HG03025 (cell line): ENCODE measurements around the gene KRT83.
A peak's percentile ranks its signal among the peaks of the same experiment; 100 is the strongest.
"Not testable (repeated sequence)": the region's sequence is repeated elsewhere in the genome, so short reads cannot be mapped to it uniquely, and the experiment has no call there.

Experiments
- ATAC-seq: cut with Tn5 transposase; IDR thresholded peaks from one replicate; pipeline ENCODE4 v1.9.1; 2021; ENCODE audit warnings: mild to moderate bottlenecking, moderate library complexity; ENCODE audit not compliant: unreplicated experiment, low FRiP score

Gene KRT83

GRCh38 chr12:52334185-52334584 is 13.0 kb upstream of the KRT83 start:
- no peak for ATAC-seq

- no peak for ATAC-seq
These were observed 12.1 kb upstream of the KRT83 start for GRCh38 chr12:52333321-52333720.

GRCh38 chr12:52332381-52332780 is 11.2 kb upstream of the KRT83 start:
- ATAC-seq: no peak

GRCh38 chr12:52331833-52332232 is 10.6 kb upstream of the KRT83 start:
- ATAC-seq: no peak

- no peak for ATAC-seq
These were observed 9.8 kb upstream of the KRT83 start for GRCh38 chr12:52331039-52331438.

GRCh38 chr12:52327830-52328500 is 6.8 kb upstream of the KRT83 start:
- ATAC-seq: no peak

- peak; percentile 71 for ATAC-seq
These were observed 6.0 kb upstream of the KRT83 start for GRCh38 chr12:52327052-52327829.

GRCh38 chr12:52324153-52324444 is 2.9 kb upstream of the KRT83 start:
- no peak for ATAC-seq

GRCh38 chr12:52323416-52324152 is 2.4 kb upstream of the KRT83 start:
- ATAC-seq: no peak

GRCh38 chr12:52323001-52323400 is 1.8 kb upstream of the KRT83 start:
- ATAC-seq: no peak

GRCh38 chr12:52322069-52322468 is 871 bp upstream of the KRT83 start:
- no peak for ATAC-seq

GRCh38 chr12:52321418-52321817 is 220 bp upstream of the KRT83 start:
- no peak for ATAC-seq

GRCh38 chr12:52319097-52319496 is 2.1 kb downstream of the KRT83 start:
- no peak for ATAC-seq

- no peak for ATAC-seq
These were observed 2.8 kb downstream of the KRT83 start for GRCh38 chr12:52318241-52318990.

- no peak for ATAC-seq
These were observed 3.6 kb downstream of the KRT83 start for GRCh38 chr12:52317468-52318052.

GRCh38 chr12:52316701-52317100 is 4.5 kb downstream of the KRT83 start:
- ATAC-seq: no peak

GRCh38 chr12:52316290-52316689 is 4.9 kb downstream of the KRT83 start:
- ATAC-seq: no peak

- not testable (repeated sequence) for ATAC-seq
These were observed 5.5 kb downstream of the KRT83 start for GRCh38 chr12:52315721-52316120.

GRCh38 chr12:52314511-52314910 is 6.7 kb downstream of the KRT83 start:
- ATAC-seq: no peak

- no peak for ATAC-seq
These were observed 7.3 kb downstream of the KRT83 start for GRCh38 chr12:52313926-52314325.

GRCh38 chr12:52313461-52313860 is 7.7 kb downstream of the KRT83 start:
- ATAC-seq: no peak
